WTC11 (cell line): ENCODE results near the gene TSPAN5. TPM values are rescaled to one million over a fixed set of nuclear protein-coding genes. Genes with fewer than 3 reads are reported as not detected.
A peak's percentile ranks its signal among the peaks of the same experiment; 100 is the strongest.

ENCODE experiments used
- ATAC-seq: fragments of 200-7000 bp; cut with Tn5 transposase; 2 replicates; pipeline ENCODE4 v1.10.0; 2021; ENCODE audit warnings: mild to moderate bottlenecking, moderate library complexity
- CTCF ChIA-PET: fragments of 300-600 bp; sonication (Branson Sonifier 250); formaldehyde crosslinking; loops from one replicate; lab custom pipeline; 2021; ENCODE audit warnings: antibody characterized with exemption; lab: Charles Lee
- POLR2A ChIA-PET: fragments of 350-600 bp; sonication (Branson Sonifier 250); formaldehyde crosslinking; loops from one replicate; lab custom pipeline; 2021; ENCODE audit warnings: antibody characterized with exemption; lab: Charles Lee
- DNase-seq: peaks from one replicate; pipeline ENCODE4 v3.0.0; 2021; ENCODE audit warnings: low spot score
- H3K27ac Mint-ChIP-seq: 2 replicates; pipeline ENCODE4 v1.8.0; 2021; ENCODE audit warnings: mixed read lengths
- H3K27me3 Mint-ChIP-seq: 2 replicates; pipeline ENCODE4 v1.8.0; 2021; ENCODE audit warnings: low read depth, mild to moderate bottlenecking, moderate library complexity, mixed read lengths
- H3K36me3 Mint-ChIP-seq: 2 replicates; pipeline ENCODE4 v1.8.0; 2021; ENCODE audit warnings: mixed read lengths
- H3K4me1 Mint-ChIP-seq: 2 replicates; pipeline ENCODE4 v1.8.0; 2022; ENCODE audit warnings: mixed read lengths
- H3K4me3 Mint-ChIP-seq: 2 replicates; pipeline ENCODE4 v1.8.0; 2021; ENCODE audit warnings: mild to moderate bottlenecking, moderate library complexity, mixed read lengths
- H3K9me3 Mint-ChIP-seq: 2 replicates; pipeline ENCODE4 v1.8.0; 2021; ENCODE audit warnings: mixed read lengths
- CREB1 ChIP-seq: sonication (generic); formaldehyde crosslinking; IDR thresholded peaks from 2 replicates; pipeline ENCODE4 v1.8.0; 2023; ENCODE audit warnings: mild to moderate bottlenecking, missing genetic modification reagents
- CREM ChIP-seq: sonication (generic); formaldehyde crosslinking; IDR thresholded peaks from 2 replicates; pipeline ENCODE4 v1.8.1; 2022; ENCODE audit warnings: mild to moderate bottlenecking, missing genetic modification reagents, moderate library complexity
- CTCF ChIP-seq: fragments of 200-600 bp; IDR thresholded peaks from 2 replicates; pipeline ENCODE4 v1.8.0; 2022; ENCODE audit warnings: antibody characterized with exemption
- EMX1 ChIP-seq: fragments of 250-450 bp; sonication (Bioruptor Pico); IDR thresholded peaks from 2 replicates; pipeline ENCODE4 v1.8.0; 2021; ENCODE audit warnings: mild to moderate bottlenecking
- ESRRA ChIP-seq: sonication (generic); formaldehyde crosslinking; IDR thresholded peaks from 2 replicates; pipeline ENCODE4 v1.8.1; 2022; ENCODE audit warnings: mild to moderate bottlenecking, missing genetic modification reagents, borderline replicate concordance
- FOXK1 ChIP-seq: sonication (generic); formaldehyde crosslinking; IDR thresholded peaks from 2 replicates; pipeline ENCODE4 v1.8.0; 2022; ENCODE audit warnings: mild to moderate bottlenecking, moderate library complexity, missing genetic modification reagents
- FOXP1 ChIP-seq: sonication (generic); formaldehyde crosslinking; IDR thresholded peaks from 2 replicates; pipeline ENCODE4 v1.8.0; 2022; ENCODE audit warnings: missing genetic modification reagents, mild to moderate bottlenecking, moderate library complexity, borderline replicate concordance
- GABPB1 ChIP-seq: sonication (generic); formaldehyde crosslinking; IDR thresholded peaks from 2 replicates; pipeline ENCODE4 v1.8.1; 2023; ENCODE audit warnings: mild to moderate bottlenecking, missing genetic modification reagents
- GRHL2 ChIP-seq: fragments of 250-450 bp; sonication (Bioruptor Pico); IDR thresholded peaks from 2 replicates; pipeline ENCODE4 v1.8.0; 2022; ENCODE audit warnings: mild to moderate bottlenecking, moderate library complexity; ENCODE audit not compliant: insufficient replicate concordance, severe bottlenecking
- IRF2 ChIP-seq: sonication (generic); formaldehyde crosslinking; IDR thresholded peaks from 2 replicates; pipeline ENCODE4 v1.8.0; 2022; ENCODE audit warnings: low read depth, missing genetic modification reagents, borderline replicate concordance
- MAX ChIP-seq: sonication (generic); formaldehyde crosslinking; IDR thresholded peaks from 2 replicates; pipeline ENCODE4 v1.8.0; 2022; ENCODE audit warnings: mild to moderate bottlenecking, missing genetic modification reagents
- MXD4 ChIP-seq: fragments of 250-450 bp; sonication (Bioruptor Pico); IDR thresholded peaks from 2 replicates; pipeline ENCODE4 v1.8.0; 2021; ENCODE audit warnings: mild to moderate bottlenecking, moderate library complexity, borderline replicate concordance
- NR2C2 ChIP-seq: sonication (generic); formaldehyde crosslinking; IDR thresholded peaks from 2 replicates; pipeline ENCODE4 v1.8.0; 2022; ENCODE audit warnings: mild to moderate bottlenecking, missing genetic modification reagents
- NR3C1 ChIP-seq: sonication (generic); formaldehyde crosslinking; conservative IDR thresholded peaks from 2 replicates; pipeline ENCODE4 v1.8.1; 2023; ENCODE audit warnings: low read depth, mild to moderate bottlenecking, missing genetic modification reagents
- PREB ChIP-seq: sonication (generic); formaldehyde crosslinking; IDR thresholded peaks from 2 replicates; pipeline ENCODE4 v1.8.1; 2022; ENCODE audit warnings: mild to moderate bottlenecking, missing genetic modification reagents, moderate library complexity, borderline replicate concordance
- TEAD4 ChIP-seq: sonication (generic); formaldehyde crosslinking; IDR thresholded peaks from 2 replicates; pipeline ENCODE4 v1.8.0; 2022; ENCODE audit warnings: mild to moderate bottlenecking, missing genetic modification reagents
- USF2 ChIP-seq: sonication (generic); formaldehyde crosslinking; IDR thresholded peaks from 2 replicates; pipeline ENCODE4 v1.8.1; 2023; ENCODE audit warnings: mild to moderate bottlenecking, missing genetic modification reagents, moderate library complexity
- ZNF263 ChIP-seq: sonication (generic); formaldehyde crosslinking; IDR thresholded peaks from 2 replicates; pipeline ENCODE4 v1.8.1; 2022; ENCODE audit warnings: low read depth, mild to moderate bottlenecking, moderate library complexity, missing genetic modification reagents
- ZNF396 ChIP-seq: fragments of 250-450 bp; sonication (Bioruptor Pico); IDR thresholded peaks from 2 replicates; pipeline ENCODE4 v1.8.0; 2021; ENCODE audit warnings: mild to moderate bottlenecking, moderate library complexity, borderline replicate concordance
- ZNF671 ChIP-seq: fragments of 250-450 bp; sonication (Bioruptor Pico); IDR thresholded peaks from 2 replicates; pipeline ENCODE4 v1.8.0; 2021; ENCODE audit warnings: mild to moderate bottlenecking
- total RNA-seq: library from RNA; stranded (reverse); gene quantifications from 3 replicates; pipeline ENCODE4 v1.2.3, GENCODE V29; 2021

Gene TSPAN5
- total RNA-seq, 1 experiment from 2014 or later = 22.7 TPM

GRCh38 chr4:98586291-98586961 is 72.0 kb downstream of the TSPAN5 start:
- ATAC-seq = no peak
- H3K36me3 Mint-ChIP-seq = no peaks in the 10 kb centered on the region
- peaks cover 55% of the 10 kb centered on the region for H3K4me1 Mint-ChIP-seq
- no peak for TF ChIP-seq ZNF671
- TF ChIP-seq FOXK1 (CRISPR knock-in tag) = no peak
- no peak for TF ChIP-seq USF2 (CRISPR knock-in tag)
- TF ChIP-seq, all 79 proteins: peak for 0
- H3K4me3 Mint-ChIP-seq = no peak overlapping the region
- no peaks in the 10 kb centered on the region for H3K9me3 Mint-ChIP-seq
- no peak overlapping the region for H3K27ac Mint-ChIP-seq
- no peaks in the 10 kb centered on the region for H3K27me3 Mint-ChIP-seq
- DNase-seq = no peak
- ChIA-PET POLR2A (no interaction called here), CTCF (no interaction called here)

GRCh38 chr4:98585596-98585995 is 72.8 kb downstream of the TSPAN5 start:
- no peak for TF ChIP-seq ZNF396 (CRISPR knock-in tag)
- TF ChIP-seq MAX (CRISPR knock-in tag) = no peak
- no peak for TF ChIP-seq GABPB1
- TF ChIP-seq GRHL2 (CRISPR knock-in tag) = no peak
- TF ChIP-seq IRF2 (CRISPR knock-in tag) = no peak
- TF ChIP-seq TEAD4 (CRISPR knock-in tag) = no peak
- TF ChIP-seq CREB1 (CRISPR knock-in tag) = no peak
- TF ChIP-seq ZNF263 (CRISPR knock-in tag) = no peak
- TF ChIP-seq FOXK1 (CRISPR knock-in tag) = no peak
- TF ChIP-seq NR2C2 (CRISPR knock-in tag) = no peak
- no peak for TF ChIP-seq EMX1
- no peak for TF ChIP-seq CREM
- no peak for TF ChIP-seq ESRRA (CRISPR knock-in tag)
- no peak for TF ChIP-seq CTCF
- no peak for TF ChIP-seq NR3C1 (CRISPR knock-in tag)
- Mint-ChIP-seq H3K36me3 (no peaks in the 10 kb centered on the region), H3K27ac (no peak overlapping the region), H3K4me3 (no peak overlapping the region), H3K27me3 (no peaks in the 10 kb centered on the region), H3K4me1 (peaks cover 56% of the 10 kb centered on the region), H3K9me3 (no peaks in the 10 kb centered on the region)
- DNase-seq (no peak), ATAC-seq (no peak)
- ChIA-PET POLR2A (no interaction called here), CTCF (no interaction called here)

- TF ChIP-seq PREB (CRISPR knock-in tag) = no peak
- peak; percentile 69 for TF ChIP-seq GABPB1
- TF ChIP-seq FOXP1 (CRISPR knock-in tag) = no peak
- no peak for TF ChIP-seq MXD4 (CRISPR knock-in tag)
- ATAC-seq = no peak
- H3K36me3 Mint-ChIP-seq = no peaks in the 10 kb centered on the region
- ChIA-PET CTCF (no interaction called here), POLR2A (no interaction called here)
- H3K27me3 Mint-ChIP-seq = no peaks in the 10 kb centered on the region
- no peak overlapping the region for H3K4me3 Mint-ChIP-seq
- H3K27ac Mint-ChIP-seq = no peak overlapping the region
- H3K9me3 Mint-ChIP-seq = no peaks in the 10 kb centered on the region
- H3K4me1 Mint-ChIP-seq = peaks cover 45% of the 10 kb centered on the region
- no peak for DNase-seq
Measured at GRCh38 chr4:98584265-98584664, 74.1 kb downstream of the TSPAN5 start.
